Neuronal stem cell (in vitro differentiated cells): ENCODE results near the gene TNFRSF25.
"Not testable (repeated sequence)": the region's sequence is repeated elsewhere in the genome, so short reads cannot be mapped to it uniquely, and the experiment has no call there.

Experiments
- DNase-seq: peaks from one replicate; pipeline ENCODE4 v3.0.0-alpha.2; 2013; ENCODE audit warnings: low spot score
- H2AFZ ChIP-seq: one replicate; pipeline ENCODE4 v1.6.1; 2013; ENCODE audit warnings: mild to moderate bottlenecking, low read length, inconsistent platforms
- H2AK5ac ChIP-seq: 2 replicates; pipeline ENCODE4 v1.6.1; 2013; ENCODE audit warnings: low read depth, mild to moderate bottlenecking, inconsistent platforms, low read length, moderate library complexity, mixed read lengths
- H2BK120ac ChIP-seq: 2 replicates; pipeline ENCODE4 v1.6.1; 2013; ENCODE audit warnings: low read depth, mild to moderate bottlenecking, inconsistent platforms, low read length, moderate library complexity, mixed read lengths
- H2BK12ac ChIP-seq: one replicate; pipeline ENCODE4 v1.6.1; 2013; ENCODE audit warnings: low read length, inconsistent platforms
- H2BK15ac ChIP-seq: 2 replicates; pipeline ENCODE4 v1.6.1; 2013; ENCODE audit warnings: mild to moderate bottlenecking, low read length, inconsistent platforms, mixed read lengths
- H2BK5ac ChIP-seq: one replicate; pipeline ENCODE4 v1.6.1; 2013; ENCODE audit warnings: inconsistent platforms, mild to moderate bottlenecking, low read length, moderate library complexity
- H3K14ac ChIP-seq: one replicate; pipeline ENCODE4 v1.6.1; 2013; ENCODE audit warnings: low read length, inconsistent platforms
- H3K18ac ChIP-seq: 2 replicates; pipeline ENCODE4 v1.6.1; 2013; ENCODE audit warnings: low read length, inconsistent platforms
- H3K23ac ChIP-seq: 2 replicates; pipeline ENCODE4 v1.6.1; 2013; ENCODE audit warnings: low read depth, mild to moderate bottlenecking, mixed read lengths, low read length, inconsistent platforms; ENCODE audit not compliant: poor library complexity
- H3K27ac ChIP-seq: replicated peaks from 3 replicates; pipeline ENCODE4 v1.5.1; 2013; ENCODE audit warnings: low read length, inconsistent platforms
- H3K27me3 ChIP-seq, 3 experiments: 2 replicates each; pipeline ENCODE4 v1.6.1; 2013; ENCODE audit warnings: low read length in 3 of 3, mild to moderate bottlenecking in 2 of 3, inconsistent platforms in 1 of 3, low read depth in 1 of 3, mixed read lengths in 1 of 3, moderate library complexity in 1 of 3; ENCODE audit not compliant: control insufficient read depth in 3 of 3, insufficient read depth in 3 of 3
- H3K36me3 ChIP-seq, 2 donors: replicated peaks in 1 of 2; 2 replicates each; pipeline ENCODE4 v1.6.1; 2013; ENCODE audit warnings: low read length in 2 of 2; ENCODE audit not compliant: control insufficient read depth in 2 of 2, insufficient read depth in 2 of 2
- H3K4ac ChIP-seq: 2 replicates; pipeline ENCODE4 v1.6.1; 2013; ENCODE audit warnings: inconsistent platforms, mild to moderate bottlenecking, low read length, moderate library complexity
- H3K4me1 ChIP-seq, 2 donors: 1 replicate in 1 of 2; 2 replicates in 1 of 2; pipeline ENCODE4 v1.6.1; 2013; ENCODE audit warnings: low read length in 2 of 2, low read depth in 1 of 2; ENCODE audit not compliant: control insufficient read depth in 2 of 2, insufficient read depth in 1 of 2
- H3K4me2 ChIP-seq: one replicate; pipeline ENCODE4 v1.6.1; 2013; ENCODE audit warnings: mild to moderate bottlenecking, low read length, inconsistent platforms; ENCODE audit not compliant: insufficient read depth, poor library complexity, severe bottlenecking
- H3K4me3 ChIP-seq, 2 donors: 2 replicates each; pipeline ENCODE4 v1.5.1; 2013; ENCODE audit warnings: low read length in 2 of 2, mild to moderate bottlenecking in 2 of 2, inconsistent platforms in 1 of 2, moderate library complexity in 1 of 2
- H3K79me1 ChIP-seq: one replicate; pipeline ENCODE4 v1.6.1; 2013; ENCODE audit warnings: low read depth, mild to moderate bottlenecking, inconsistent platforms, low read length, moderate library complexity
- H3K9ac ChIP-seq: one replicate; pipeline ENCODE4 v1.6.1; 2013; ENCODE audit warnings: mild to moderate bottlenecking, low read depth, low read length, inconsistent platforms; ENCODE audit not compliant: poor library complexity
- H3K9me3 ChIP-seq, 2 donors: replicated peaks in 1 of 2; 2 replicates each; pipeline versions ENCODE3 to v1.6.1; 2013; ENCODE audit warnings: low read length in 2 of 2, mild to moderate bottlenecking in 2 of 2, inconsistent platforms in 1 of 2, low read depth in 1 of 2, mixed read lengths in 1 of 2, moderate library complexity in 1 of 2; ENCODE audit not compliant: control insufficient read depth in 2 of 2, insufficient read depth in 1 of 2
- H4K8ac ChIP-seq: one replicate; pipeline ENCODE4 v1.6.1; 2013; ENCODE audit warnings: low read depth, mild to moderate bottlenecking, inconsistent platforms, low read length, moderate library complexity
- H4K91ac ChIP-seq: one replicate; pipeline ENCODE4 v1.6.1; 2013; ENCODE audit warnings: low read length, low read depth, mild to moderate bottlenecking, inconsistent platforms; ENCODE audit not compliant: poor library complexity
- WGBS, 2 donors: extraction: QIAGEN DNeasy Blood & Tissue Kit; methylation state at CpG; one replicate each; pipeline ENCODE4 v1.1.7; 2013; ENCODE audit warnings: missing lambda C conversion rate in 2 of 2, mixed read lengths in 1 of 2; ENCODE audit not compliant: insufficient read length in 2 of 2, insufficient replicate concordance in 1 of 2; ENCODE audit errors: extremely low coverage in 2 of 2; 5-methylcytosine and 5-hydroxymethylcytosine counted together

TNFRSF25 gene

DNA sequence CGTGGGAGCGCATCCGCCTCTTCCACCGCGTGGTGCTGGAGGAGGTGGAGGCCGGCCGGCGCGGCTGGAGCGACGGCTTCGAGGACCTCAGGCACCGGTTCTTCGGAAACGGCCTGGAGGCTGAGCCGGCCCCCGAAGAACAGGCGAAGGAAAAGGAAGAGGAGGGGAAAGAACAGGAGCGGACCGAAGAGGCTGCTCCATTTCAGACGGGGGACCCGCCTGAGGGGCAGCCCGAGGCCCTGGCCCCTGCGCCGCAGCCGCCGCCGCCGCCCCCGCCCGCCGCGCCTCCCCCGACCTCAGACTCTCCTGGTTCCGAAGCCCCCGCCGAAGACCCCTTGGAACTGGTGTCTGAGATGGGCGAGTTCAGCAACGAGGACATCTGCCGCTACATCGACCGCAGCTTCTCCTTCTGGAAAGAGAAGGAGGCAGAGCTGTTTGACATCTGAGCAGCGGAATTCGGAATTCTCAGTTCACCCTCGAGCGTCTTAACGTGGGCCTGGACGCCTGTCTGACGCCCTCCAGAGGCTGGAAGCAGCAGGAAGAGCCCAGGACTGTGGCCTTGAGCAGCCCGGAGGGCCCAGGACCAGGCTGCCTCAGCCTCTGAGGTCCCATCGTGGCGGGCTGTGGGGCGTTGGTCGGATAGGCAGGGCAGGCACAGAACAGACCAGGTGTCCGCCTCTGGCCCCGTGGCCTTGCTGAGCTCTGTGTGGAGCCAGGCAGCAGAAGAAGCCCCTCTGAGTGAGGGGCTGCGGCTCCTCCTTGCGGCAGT lies 10.0 kb downstream of the TNFRSF25 start:
- not testable (repeated sequence) for H3K27ac ChIP-seq, H2AFZ ChIP-seq, H3K14ac ChIP-seq, H2BK5ac ChIP-seq, H3K36me3 ChIP-seq, H3K9ac ChIP-seq, H4K8ac ChIP-seq, H3K9me3 ChIP-seq, H3K4me3 ChIP-seq, H3K4me2 ChIP-seq, H3K4me1 ChIP-seq, H3K4ac ChIP-seq, H2BK12ac ChIP-seq, H4K91ac ChIP-seq, H3K79me1 ChIP-seq, DNase-seq
- WGBS, 2 donors = no CpG with 5 or more reads among the region's 58 CpGs
- peak overlapping the region; percentile 80 for H3K23ac ChIP-seq
- H3K18ac ChIP-seq = peak overlapping the region; percentile 70
- peak overlapping the region; percentile 61 for H2AK5ac ChIP-seq
- H3K27me3 ChIP-seq = peaks cover 0 to 21% (median 2%) of the 10 kb centered on the region in 3 experiments
- peak overlapping the region; percentile 61 for H2BK120ac ChIP-seq
- peak overlapping the region; percentile 43 for H2BK15ac ChIP-seq

DNA sequence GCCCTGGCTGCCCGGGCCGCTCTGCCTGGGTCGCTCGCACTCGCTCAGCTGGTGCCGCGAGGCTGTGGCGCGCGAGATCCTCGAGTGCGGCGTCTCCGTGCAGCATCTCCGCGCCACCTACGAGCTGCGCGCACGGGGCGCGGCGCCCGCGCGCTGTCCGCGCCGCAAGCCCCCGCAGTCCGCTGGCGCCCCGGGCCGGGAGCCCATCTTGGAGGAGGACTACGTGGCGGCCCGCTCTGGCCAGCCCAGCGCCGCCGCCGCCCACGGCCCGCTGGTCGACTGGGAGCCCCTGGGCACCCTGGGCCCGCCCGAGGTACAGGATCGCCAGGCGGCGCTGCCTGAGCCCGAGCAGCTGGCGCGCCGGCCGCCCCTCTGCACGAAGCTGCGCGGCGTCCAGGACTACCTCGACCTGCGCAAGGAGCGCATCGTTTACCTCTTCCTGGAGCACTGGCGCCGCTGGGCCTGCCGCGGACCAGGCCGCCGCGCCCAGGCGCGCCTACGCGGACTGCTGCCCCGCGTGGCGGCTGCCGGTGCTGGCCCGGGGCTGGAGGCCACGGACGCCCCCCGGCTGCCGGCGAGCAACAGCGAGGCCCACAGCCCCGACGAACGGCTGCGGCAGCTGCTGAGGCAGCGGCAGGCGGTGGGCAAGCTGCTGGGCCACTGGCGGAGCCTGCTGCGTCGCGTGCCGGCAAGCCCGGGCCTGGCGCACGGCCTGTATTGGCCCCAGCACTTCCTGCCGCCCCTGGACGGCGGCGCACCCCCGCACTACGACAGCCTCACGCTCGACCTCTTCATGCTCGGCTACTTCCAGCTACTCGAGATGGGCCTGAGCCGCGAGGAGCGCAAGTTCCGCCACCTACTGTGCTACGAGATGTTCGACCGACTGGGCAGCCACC lies 10.9 kb downstream of the TNFRSF25 start:
- H3K23ac ChIP-seq = peak overlapping the region; percentile 80
- H2AK5ac ChIP-seq = peak overlapping the region; percentile 35
- DNase-seq = no peak
- no peak overlapping the region for H3K4ac ChIP-seq
- no peak overlapping the region for H4K91ac ChIP-seq
- H3K4me1 ChIP-seq = peaks cover 1 to 10% of the 10 kb centered on the region in 2 donors
- H3K18ac ChIP-seq = peak overlapping the region; percentile 80
- H2BK120ac ChIP-seq = peak overlapping the region; percentile 61
- peaks cover 4% of the 10 kb centered on the region for H3K79me1 ChIP-seq
- H3K4me2 ChIP-seq = peak overlapping the region; percentile 23
- no peak overlapping the region for H3K27ac ChIP-seq
- H2BK15ac ChIP-seq = peak overlapping the region; percentile 43
- peaks cover 0 to 21% (median 5%) of the 10 kb centered on the region in 3 experiments for H3K27me3 ChIP-seq
- no peak overlapping the region for H2BK5ac ChIP-seq
- H3K9ac ChIP-seq = no peak overlapping the region
- H3K4me3 ChIP-seq = no peak overlapping the region
- no CpG with 5 or more reads among the region's 115 CpGs for WGBS, 2 donors
- H3K14ac ChIP-seq = no peak overlapping the region
- H2BK12ac ChIP-seq = peak overlapping the region; percentile 58
- no peak overlapping the region for H4K8ac ChIP-seq
- H3K36me3 ChIP-seq = no peaks in the 10 kb centered on the region
- H2AFZ ChIP-seq = no peak overlapping the region
- no peaks in the 10 kb centered on the region for H3K9me3 ChIP-seq

DNA sequence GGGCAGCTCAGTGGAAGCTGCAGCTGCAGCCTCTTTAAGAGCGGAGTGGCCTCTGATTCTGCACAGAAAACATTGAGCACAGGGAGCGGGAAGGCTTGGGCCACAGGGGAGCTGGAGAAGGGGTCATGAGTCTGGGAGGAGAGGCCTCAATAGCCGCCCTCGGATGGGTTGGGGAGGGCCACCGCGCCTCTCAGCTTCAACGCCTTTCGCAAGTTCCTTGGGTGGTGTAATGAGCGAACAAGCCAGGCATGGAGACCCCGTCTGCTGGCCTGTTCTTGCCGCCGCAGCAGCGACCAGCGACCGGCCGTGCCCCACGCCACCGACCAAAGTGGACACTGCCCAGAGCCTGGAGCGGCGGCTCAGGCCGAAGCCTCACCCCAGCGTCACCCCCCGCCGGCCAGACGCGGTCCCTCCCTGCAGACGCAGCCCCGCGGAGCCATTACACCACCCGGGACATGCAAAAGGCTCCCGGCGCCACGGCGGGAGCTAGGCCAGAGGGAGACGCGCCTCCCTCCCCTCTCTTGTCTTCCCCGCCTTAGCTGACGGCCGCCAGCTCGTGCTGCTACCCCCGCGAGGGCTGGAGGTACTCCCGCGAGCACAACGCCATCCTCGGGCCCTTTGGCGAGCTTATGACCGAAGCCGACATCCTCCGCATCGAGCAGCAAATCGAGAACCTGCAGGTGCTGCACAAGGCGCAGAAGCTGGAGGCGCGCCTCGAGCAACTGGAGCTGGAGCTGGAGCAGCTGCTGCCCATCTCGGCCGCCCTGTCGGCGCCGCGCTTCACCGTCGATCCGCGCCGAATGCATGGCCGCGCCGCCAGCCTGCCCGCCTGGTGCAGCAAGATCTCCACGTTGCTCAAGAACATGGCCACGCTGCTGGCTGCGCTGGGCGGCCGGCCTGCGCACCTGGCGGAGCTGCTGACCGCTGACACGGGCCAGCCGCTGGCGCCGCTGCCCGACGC lies 11.8 kb downstream of the TNFRSF25 start:
- H3K18ac ChIP-seq, H2BK5ac ChIP-seq, H3K4me3 ChIP-seq, H4K8ac ChIP-seq, H2BK120ac ChIP-seq, H3K9ac ChIP-seq, H3K4ac ChIP-seq, H3K14ac ChIP-seq, H3K79me1 ChIP-seq, H3K23ac ChIP-seq, DNase-seq, H3K36me3 ChIP-seq, H3K9me3 ChIP-seq, H2BK15ac ChIP-seq, H4K91ac ChIP-seq, H3K27ac ChIP-seq: not testable (repeated sequence)
- H3K4me1 ChIP-seq = peaks cover 4 to 19% of the 10 kb centered on the region in 2 donors
- peaks cover 0 to 23% (median 14%) of the 10 kb centered on the region in 3 experiments for H3K27me3 ChIP-seq
- peak overlapping the region; percentile 22 for H2BK12ac ChIP-seq
- peak overlapping the region; percentile 49 for H2AFZ ChIP-seq
- WGBS, 2 donors = no CpG with 5 or more reads among the region's 85 CpGs
- H2AK5ac ChIP-seq = peak overlapping the region; percentile 46
- H3K4me2 ChIP-seq = peak overlapping the region; percentile 18
